HEK293T (cell line): ENCODE results near the gene CDH26.

ENCODE experiments used
- BHLHE40 ChIP-seq: fragments of 450-650 bp; IDR thresholded peaks from 2 replicates; pipeline ENCODE4 v1.6.1; 2016; ENCODE audit warnings: mild to moderate bottlenecking, moderate library complexity, borderline replicate concordance
- FOXA1 ChIP-seq: fragments of 450-650 bp; IDR thresholded peaks from 2 replicates; pipeline ENCODE4 v1.6.1; 2016; ENCODE audit warnings: mild to moderate bottlenecking
- FOXK2 ChIP-seq: fragments of 450-650 bp; IDR thresholded peaks from 2 replicates; pipeline ENCODE4 v1.6.1; 2016; ENCODE audit warnings: mild to moderate bottlenecking
- FOXM1 ChIP-seq: fragments of 450-650 bp; IDR thresholded peaks from 2 replicates; pipeline ENCODE4 v1.6.1; 2017; ENCODE audit warnings: mild to moderate bottlenecking, borderline replicate concordance
- HDGF ChIP-seq: fragments of 450-650 bp; IDR thresholded peaks from 2 replicates; pipeline ENCODE4 v1.6.1; 2017; ENCODE audit warnings: antibody characterized with exemption, borderline replicate concordance
- LEF1 ChIP-seq: fragments of 450-650 bp; IDR thresholded peaks from 2 replicates; pipeline ENCODE4 v1.6.1; 2017; ENCODE audit warnings: mild to moderate bottlenecking, borderline replicate concordance
- NFRKB ChIP-seq: fragments of 450-650 bp; IDR thresholded peaks from 2 replicates; pipeline ENCODE4 v1.6.1; 2016; ENCODE audit warnings: mild to moderate bottlenecking, moderate library complexity
- SP1 ChIP-seq: fragments of 450-650 bp; IDR thresholded peaks from 2 replicates; pipeline ENCODE4 v1.6.1; 2017
- SUZ12 ChIP-seq: fragments of 450-650 bp; IDR thresholded peaks from 2 replicates; pipeline ENCODE4 v1.6.1; 2016; ENCODE audit warnings: mild to moderate bottlenecking

DNA sequence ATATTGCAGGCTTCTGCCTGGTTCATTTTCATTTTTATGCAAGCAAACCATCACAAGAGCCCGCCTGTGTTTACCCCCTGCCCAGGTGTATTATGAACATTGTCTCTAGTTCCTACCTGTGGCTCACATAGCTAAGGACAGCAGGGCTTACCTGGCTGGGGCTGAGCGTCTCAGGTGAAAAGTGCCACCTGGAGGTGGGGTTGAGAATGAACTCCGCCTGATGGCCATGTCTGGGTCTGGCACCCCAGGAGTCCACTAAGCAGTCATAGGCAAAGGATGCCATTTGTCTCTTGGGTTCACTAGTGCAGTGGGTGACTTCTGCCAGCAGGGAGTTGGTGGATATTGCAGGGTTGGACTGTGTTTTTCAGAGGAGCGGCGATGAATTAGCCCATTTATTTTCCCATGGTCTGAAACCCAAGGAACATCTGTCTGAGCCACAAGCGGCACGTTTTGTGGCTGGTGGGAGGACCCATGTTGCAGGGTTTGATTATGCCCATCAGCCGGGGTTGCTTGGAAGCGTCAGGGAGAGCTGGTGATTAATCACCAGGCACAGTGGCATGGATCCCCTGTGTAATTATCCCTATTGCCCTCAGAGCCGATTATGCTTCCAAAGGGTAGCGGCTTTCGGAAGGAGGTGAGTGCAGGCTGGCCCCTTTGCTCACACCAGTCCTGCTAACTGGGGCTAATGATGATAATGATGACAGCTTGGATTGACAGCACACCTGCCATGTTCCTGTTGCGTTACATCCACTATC is 92.1 kb downstream of the CDH26 start:
- no peak for TF ChIP-seq HDGF
- no peak for TF ChIP-seq FOXA1
- no peak for TF ChIP-seq FOXK2
- no peak for TF ChIP-seq SP1
- TF ChIP-seq BHLHE40, result no peak
- no peak for TF ChIP-seq SUZ12
- no peak for TF ChIP-seq NFRKB
- no peak for TF ChIP-seq FOXM1
- TF ChIP-seq LEF1, result no peak
